ENCODE data around the gene DLX2. TPM values are rescaled to one million over a fixed set of nuclear protein-coding genes. Genes with fewer than 3 reads are reported as not detected.
"Not testable (repeated sequence)": the region's sequence is repeated elsewhere in the genome, so short reads cannot be mapped to it uniquely, and the experiment has no call there.

The DLX2 gene
- total and polyA plus RNA-seq, 5 experiments from 2014 or later, result not detected

DNA sequence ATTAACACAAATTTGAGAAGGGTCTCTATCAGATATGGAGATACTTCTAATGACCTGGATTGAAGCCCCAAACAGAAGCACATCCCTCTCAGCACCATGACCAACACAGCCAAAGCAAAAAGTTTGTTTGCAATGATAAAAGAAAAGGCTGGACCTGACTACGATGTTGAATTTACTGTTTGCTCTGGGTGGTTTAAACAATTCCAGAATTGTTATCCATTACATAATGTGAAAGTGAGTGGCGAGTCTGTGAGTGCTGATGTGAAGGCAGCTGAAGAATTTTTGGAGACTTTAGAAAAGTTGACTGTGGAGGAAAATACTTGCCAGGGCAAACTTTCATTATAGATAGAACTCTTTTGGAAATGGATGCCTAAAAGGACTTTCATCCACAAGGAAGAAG lies 17.4 kb upstream of the DLX2 start:
- no peak overlapping the region for H3K27ac Mint-ChIP-seq
- ATAC-seq, result no peak
- no peaks in the 10 kb centered on the region for H3K36me3 Mint-ChIP-seq
- POLR2A ChIA-PET, result no interaction called here
- peaks cover 0 to 1% (median 0%) of the 10 kb centered on the region in 4 donors for H3K4me1 Mint-ChIP-seq
- DNase-seq, result no peak
- peaks cover 10 to 24% (median 14%) of the 10 kb centered on the region in 5 donors for H3K27me3 Mint-ChIP-seq
- H3K9me3 Mint-ChIP-seq, result peaks cover 0 to 3% (median 0%) of the 10 kb centered on the region in 9 donors
- H3K4me3 Mint-ChIP-seq, result no peak overlapping the region

DNA sequence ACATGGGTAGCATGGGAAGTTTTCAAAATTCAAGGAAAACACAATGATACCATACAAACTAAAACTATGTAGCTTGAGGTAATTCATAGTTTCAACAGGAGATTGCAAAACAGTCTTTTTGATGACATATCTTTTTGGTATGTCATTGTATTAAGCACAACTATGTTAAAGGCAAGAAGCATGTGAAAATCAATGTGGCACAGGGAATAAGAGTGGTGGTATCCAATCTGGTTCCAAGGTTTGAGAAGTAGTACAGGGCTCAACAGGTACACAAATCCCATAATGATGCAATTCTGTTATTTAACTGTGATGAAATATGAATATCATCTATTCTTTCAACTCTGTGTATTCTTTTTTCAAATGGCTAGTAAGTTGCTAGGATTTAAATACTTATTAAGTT lies 16.4 kb upstream of the DLX2 start:
- Mint-ChIP-seq H3K9me3 (no peaks in the 10 kb centered on the region), H3K27me3 (peaks cover 15 to 34% (median 19%) of the 10 kb centered on the region in 5 donors), H3K36me3 (no peaks in the 10 kb centered on the region), H3K4me3 (no peak overlapping the region), H3K4me1 (no peaks in the 10 kb centered on the region), H3K27ac (no peak overlapping the region)
- no peak for ATAC-seq
- DNase-seq, result no peak
- POLR2A ChIA-PET, result no interaction called here

DNA sequence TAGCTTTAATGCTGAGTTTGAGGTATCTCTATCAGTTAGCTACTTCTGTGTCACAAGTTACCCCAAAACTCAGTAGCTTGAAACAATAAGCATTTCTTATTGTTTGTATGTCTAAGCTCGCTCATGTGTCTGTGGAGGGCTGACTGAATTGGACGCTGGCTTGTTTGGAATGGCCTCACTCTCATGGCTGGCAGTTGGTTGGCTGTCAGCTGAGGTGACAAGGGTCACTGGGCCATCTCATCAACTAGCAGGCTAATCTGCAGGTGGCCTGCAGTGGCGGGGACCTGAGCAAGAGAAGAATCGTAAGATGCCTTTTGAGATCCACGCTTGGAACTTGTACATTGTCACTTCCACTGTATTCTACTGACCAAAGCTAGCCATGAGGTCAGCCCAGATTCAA lies 13.4 kb upstream of the DLX2 start:
- Mint-ChIP-seq H3K4me3 (no peak overlapping the region), H3K4me1 (no peaks in the 10 kb centered on the region), H3K9me3 (no peaks in the 10 kb centered on the region), H3K36me3 (no peaks in the 10 kb centered on the region), H3K27me3 (peaks cover 18 to 51% (median 33%) of the 10 kb centered on the region in 5 donors), H3K27ac (no peak overlapping the region)
- POLR2A ChIA-PET, result no interaction called here
- no peak for ATAC-seq
- no peak for DNase-seq

DNA sequence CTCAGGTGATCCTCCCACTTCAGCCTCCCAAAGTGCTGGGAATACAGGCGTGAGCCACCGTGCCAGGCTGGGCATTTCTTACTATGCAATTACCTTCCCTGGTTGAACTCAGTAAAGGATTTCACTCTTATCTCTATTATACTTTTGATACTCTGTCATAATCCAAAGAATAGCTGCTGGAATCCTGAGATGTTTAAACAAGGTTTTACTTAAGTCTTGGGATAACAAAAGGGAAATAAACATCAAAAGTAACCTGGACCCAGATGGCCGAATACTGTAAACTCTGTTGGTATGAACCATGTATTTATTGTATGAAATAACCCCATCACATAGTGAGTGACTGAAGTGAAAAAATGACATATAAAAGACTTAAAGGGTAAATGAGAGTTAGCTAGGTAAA lies 11.9 kb upstream of the DLX2 start:
- H3K9me3 Mint-ChIP-seq, result no peaks in the 10 kb centered on the region
- peaks cover 21 to 57% (median 37%) of the 10 kb centered on the region in 5 donors for H3K27me3 Mint-ChIP-seq
- H3K4me3 Mint-ChIP-seq, result no peak overlapping the region
- peaks cover 0 to 5% (median 2%) of the 10 kb centered on the region in 4 donors for H3K4me1 Mint-ChIP-seq
- no peak for ATAC-seq
- no peak overlapping the region for H3K27ac Mint-ChIP-seq
- POLR2A ChIA-PET, result no interaction called here
- DNase-seq, result no peak
- H3K36me3 Mint-ChIP-seq, result no peaks in the 10 kb centered on the region

DNA sequence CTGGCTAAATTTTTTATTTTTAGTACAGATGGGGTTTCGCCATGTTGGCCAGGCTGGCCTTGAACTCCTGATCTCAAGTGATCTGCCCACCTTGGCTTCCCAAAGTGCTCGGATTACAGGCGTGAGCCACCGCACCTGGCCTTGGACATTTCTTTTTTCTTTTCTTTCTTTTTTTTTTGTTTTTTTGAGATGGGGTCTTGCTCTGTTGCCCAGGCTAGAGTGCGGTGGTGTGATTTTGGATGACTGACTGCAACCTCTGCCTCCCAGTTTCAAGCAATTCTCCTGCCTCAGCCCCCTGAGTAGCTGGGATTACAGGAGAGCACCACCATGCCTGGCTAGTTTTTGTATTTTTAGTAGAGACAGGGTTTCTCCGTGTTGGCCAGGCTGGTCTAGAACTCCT lies 11.5 kb upstream of the DLX2 start:
- POLR2A ChIA-PET, result not testable (repeated sequence)

DNA sequence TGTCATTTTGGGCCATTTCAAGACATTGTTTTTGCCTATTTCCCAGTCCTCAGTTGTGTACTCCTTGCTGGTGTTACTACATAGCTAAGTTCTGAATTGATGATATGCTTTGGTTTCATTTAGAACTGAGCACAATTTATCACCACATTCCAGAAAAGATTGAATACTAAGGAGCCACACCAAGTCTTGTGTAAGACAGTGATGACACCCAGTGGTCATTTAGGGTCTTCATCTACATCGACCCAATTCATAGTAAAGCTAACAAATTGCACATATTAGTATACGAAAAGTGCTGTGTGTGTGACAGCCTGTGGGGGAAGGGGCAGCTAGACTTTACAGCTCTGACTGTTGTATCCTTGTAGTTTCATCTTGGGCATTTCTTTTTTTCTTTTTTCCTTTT lies 10.9 kb upstream of the DLX2 start:
- POLR2A ChIA-PET, result no interaction called here
- Mint-ChIP-seq H3K4me1 (peaks cover 0 to 12% (median 5%) of the 10 kb centered on the region in 4 donors), H3K27me3 (peaks cover 19 to 57% (median 38%) of the 10 kb centered on the region in 5 donors), H3K9me3 (no peaks in the 10 kb centered on the region), H3K4me3 (no peak overlapping the region), H3K36me3 (no peaks in the 10 kb centered on the region), H3K27ac (no peak overlapping the region)
- ATAC-seq (no peak), DNase-seq (peak in 1 of 10 donors; percentile 10)

More for the DNA sequence above, 11.5 kb upstream of the DLX2 start:
- peaks cover 21 to 57% (median 40%) of the 10 kb centered on the region in 5 donors for H3K27me3 Mint-ChIP-seq
- not testable (repeated sequence) for H3K9me3 Mint-ChIP-seq, H3K36me3 Mint-ChIP-seq, ATAC-seq, H3K4me3 Mint-ChIP-seq, H3K4me1 Mint-ChIP-seq, DNase-seq
- peak overlapping the region in 1 of 10 donors; percentile 9 for H3K27ac Mint-ChIP-seq

DNA sequence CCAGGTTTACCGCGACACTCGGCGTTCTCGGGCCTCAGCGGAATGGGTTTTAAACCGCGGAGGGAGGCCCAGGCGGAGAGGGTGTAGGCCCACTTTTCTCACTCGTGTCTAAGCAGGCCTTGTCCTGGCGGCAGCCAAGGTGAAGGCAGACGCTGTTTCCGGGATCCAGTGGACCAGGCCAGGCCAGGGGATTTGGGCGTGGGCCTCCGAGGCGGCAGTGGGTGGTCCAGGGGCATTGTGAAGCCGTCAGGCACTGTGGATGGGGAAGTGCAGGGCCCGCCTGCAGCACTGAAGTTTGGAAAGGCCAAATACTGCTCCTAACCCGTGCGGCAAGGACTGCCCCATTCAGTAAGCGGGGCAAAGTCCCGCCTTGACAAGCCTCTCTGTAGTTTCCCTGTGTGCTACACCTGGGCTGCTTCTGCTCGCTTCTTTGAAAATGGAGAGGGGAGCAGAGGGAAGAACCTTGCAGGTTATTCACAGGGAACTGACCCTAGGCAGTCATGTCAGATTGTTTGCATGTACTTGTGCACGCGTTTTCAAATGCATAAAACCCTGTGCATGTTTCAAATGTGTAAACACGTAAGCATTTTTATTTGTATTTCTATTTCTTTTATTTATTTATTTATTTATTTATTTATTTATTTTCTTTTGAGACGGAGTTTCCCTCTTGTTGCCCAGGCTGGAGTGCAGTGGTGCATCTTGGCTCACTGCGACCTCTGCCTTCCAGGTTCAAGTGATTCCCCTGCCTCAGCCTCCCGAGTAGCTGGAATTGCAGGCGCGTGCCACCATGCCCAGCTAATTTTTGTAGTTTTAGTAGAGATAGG lies 7.5 kb upstream of the DLX2 start:
- POLR2A ChIA-PET, result no interaction called here
- no peaks in the 10 kb centered on the region for H3K9me3 Mint-ChIP-seq
- peaks cover 0 to 4% (median 1%) of the 10 kb centered on the region in 3 donors for H3K36me3 Mint-ChIP-seq
- peaks cover 32 to 76% (median 61%) of the 10 kb centered on the region in 5 donors for H3K27me3 Mint-ChIP-seq
- H3K4me3 Mint-ChIP-seq, result no peak overlapping the region
- DNase-seq (peak in 1 of 10 donors; percentile 10), ATAC-seq (no peak)
- H3K4me1 Mint-ChIP-seq, result peaks cover 8 to 32% (median 25%) of the 10 kb centered on the region in 4 donors
- H3K27ac Mint-ChIP-seq, result peak overlapping the region in 1 of 10 donors; percentile 18

DNA sequence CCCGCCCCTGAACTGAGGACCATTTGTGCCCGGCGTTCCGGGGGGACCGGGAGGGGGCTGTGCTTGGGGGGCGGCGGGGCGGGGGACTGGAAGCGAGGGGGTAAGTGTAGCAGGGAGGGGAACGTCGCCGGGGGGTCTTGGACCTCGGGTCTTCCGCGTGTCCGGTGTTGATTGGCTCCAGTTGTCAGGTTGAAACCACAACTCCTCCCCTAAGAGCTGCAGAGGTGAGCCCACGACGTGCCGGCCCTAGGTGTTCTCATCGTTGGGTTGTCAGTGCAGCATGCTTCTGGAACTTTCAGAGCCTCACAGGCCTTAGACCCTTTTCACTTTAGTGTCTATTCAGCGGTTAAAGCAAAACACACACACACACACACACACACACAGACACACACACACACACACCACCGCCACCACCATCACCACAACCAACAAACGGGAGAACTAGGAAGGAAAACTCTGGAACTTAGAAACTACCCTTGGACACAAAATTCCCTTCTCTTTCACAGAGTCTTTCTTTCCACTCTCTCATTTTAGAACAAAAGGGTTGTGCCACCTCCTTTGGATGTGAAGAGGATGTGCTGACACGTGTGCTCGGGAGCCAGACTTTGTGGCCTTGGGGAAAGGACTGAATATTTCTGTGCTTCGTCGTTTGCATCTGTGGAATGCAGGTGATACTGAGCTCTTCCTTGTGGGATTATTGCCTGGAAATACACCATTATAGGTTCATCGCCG lies 6.7 kb upstream of the DLX2 start:
- no peak for ATAC-seq
- DNase-seq, result peak in 1 of 10 donors; percentile 8
- peaks cover 10 to 35% (median 26%) of the 10 kb centered on the region in 4 donors for H3K4me1 Mint-ChIP-seq
- peaks cover 28 to 76% (median 61%) of the 10 kb centered on the region in 5 donors for H3K27me3 Mint-ChIP-seq
- peaks cover 0 to 2% (median 0%) of the 10 kb centered on the region in 9 donors for H3K9me3 Mint-ChIP-seq
- peaks cover 0 to 4% (median 3%) of the 10 kb centered on the region in 3 donors for H3K36me3 Mint-ChIP-seq
- H3K27ac Mint-ChIP-seq, result peak overlapping the region in 1 of 10 donors; percentile 18
- H3K4me3 Mint-ChIP-seq, result peak overlapping the region in 1 of 10 donors; percentile 29
- POLR2A ChIA-PET, result no interaction called here

DNA sequence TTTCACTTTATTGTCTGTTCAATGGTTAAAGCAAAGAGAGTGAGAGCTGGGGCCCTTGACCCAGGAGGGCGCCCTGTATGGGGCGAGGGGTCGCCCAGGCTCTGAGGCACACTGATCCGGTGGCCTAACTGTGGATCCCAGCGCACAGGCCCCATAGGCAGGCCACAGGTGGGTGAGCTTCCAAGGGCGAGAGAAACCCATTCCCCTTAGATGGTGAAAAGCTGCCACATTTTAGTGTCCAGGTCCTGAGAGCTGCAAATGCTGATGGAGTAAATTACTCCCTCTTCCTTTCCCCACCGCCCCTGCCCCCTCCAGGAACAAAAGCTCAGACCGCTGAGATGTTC lies 5.9 kb upstream of the DLX2 start:
- Mint-ChIP-seq H3K9me3 (peaks cover 0 to 4% (median 0%) of the 10 kb centered on the region in 9 donors), H3K36me3 (peaks cover 0 to 9% (median 4%) of the 10 kb centered on the region in 3 donors), H3K4me3 (peak overlapping the region in 7 of 10 donors; percentile 15 to 63 (median 40)), H3K4me1 (peaks cover 16 to 43% (median 34%) of the 10 kb centered on the region in 4 donors), H3K27me3 (peaks cover 25 to 76% (median 66%) of the 10 kb centered on the region in 5 donors), H3K27ac (peak overlapping the region in 1 of 10 donors; percentile 4)
- no peak for DNase-seq
- POLR2A ChIA-PET, result no interaction called here
- no peak for ATAC-seq

DNA sequence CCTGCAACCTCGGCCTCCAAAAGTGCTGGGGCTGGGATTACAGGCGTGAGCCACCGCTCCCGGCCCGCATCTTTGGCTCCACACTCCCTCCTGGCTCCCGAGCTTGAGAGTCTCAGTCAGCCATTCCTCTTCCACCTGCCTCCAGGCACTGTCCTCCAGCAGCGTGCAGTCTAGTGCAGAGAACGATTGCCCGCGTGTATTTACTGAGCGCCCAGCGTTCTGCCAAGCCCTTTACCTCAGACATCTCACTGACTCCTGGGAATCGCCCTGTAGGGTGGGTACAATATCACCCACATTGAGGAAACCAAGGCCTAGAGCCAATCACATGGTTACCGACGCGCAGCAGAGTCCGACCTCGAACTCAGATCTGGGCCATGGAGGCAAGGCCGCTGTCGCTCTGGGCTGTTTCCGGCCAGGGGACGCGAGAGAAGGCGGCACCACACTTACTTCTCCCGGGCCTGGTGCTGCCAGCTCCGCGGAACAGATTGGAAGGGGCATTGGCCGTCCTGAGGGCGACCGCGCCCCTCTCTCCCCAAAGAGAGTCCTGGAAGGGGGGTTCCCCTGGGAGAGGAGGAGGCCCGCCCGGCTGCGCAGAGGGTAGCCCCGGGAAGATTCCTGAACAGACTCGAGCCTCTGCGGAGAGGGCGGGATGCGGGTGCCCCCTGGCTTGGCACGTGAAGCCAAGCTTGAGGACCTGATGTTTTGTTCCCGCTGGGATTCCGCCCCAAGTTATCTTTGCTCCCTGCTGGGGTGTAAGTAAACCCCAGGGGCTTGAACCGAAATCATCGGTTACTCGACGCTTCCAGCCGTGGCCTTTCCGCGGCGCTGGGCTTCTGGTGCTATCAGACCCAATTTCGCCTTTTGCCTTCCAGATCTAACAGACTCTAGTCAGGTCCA lies 5.2 kb upstream of the DLX2 start:
- peaks cover 16 to 49% (median 40%) of the 10 kb centered on the region in 4 donors for H3K4me1 Mint-ChIP-seq
- peaks cover 0 to 4% (median 0%) of the 10 kb centered on the region in 9 donors for H3K9me3 Mint-ChIP-seq
- ATAC-seq, result no peak
- peak in 2 of 10 donors; percentile 9 to 22 for DNase-seq
- peak overlapping the region in 7 of 10 donors; percentile 15 to 63 (median 40) for H3K4me3 Mint-ChIP-seq
- POLR2A ChIA-PET, result interaction anchor here (0.7 to 2.3 kb wide), 2 partner anchors 23 to 387 kb away, joined by 5 to 6 read pairs; partner anchors contain the start of gene DLX1
- peaks cover 0 to 9% (median 4%) of the 10 kb centered on the region in 3 donors for H3K36me3 Mint-ChIP-seq
- peaks cover 29 to 76% (median 67%) of the 10 kb centered on the region in 5 donors for H3K27me3 Mint-ChIP-seq
- H3K27ac Mint-ChIP-seq, result peak overlapping the region in 2 of 10 donors; percentile 49 to 61

DNA sequence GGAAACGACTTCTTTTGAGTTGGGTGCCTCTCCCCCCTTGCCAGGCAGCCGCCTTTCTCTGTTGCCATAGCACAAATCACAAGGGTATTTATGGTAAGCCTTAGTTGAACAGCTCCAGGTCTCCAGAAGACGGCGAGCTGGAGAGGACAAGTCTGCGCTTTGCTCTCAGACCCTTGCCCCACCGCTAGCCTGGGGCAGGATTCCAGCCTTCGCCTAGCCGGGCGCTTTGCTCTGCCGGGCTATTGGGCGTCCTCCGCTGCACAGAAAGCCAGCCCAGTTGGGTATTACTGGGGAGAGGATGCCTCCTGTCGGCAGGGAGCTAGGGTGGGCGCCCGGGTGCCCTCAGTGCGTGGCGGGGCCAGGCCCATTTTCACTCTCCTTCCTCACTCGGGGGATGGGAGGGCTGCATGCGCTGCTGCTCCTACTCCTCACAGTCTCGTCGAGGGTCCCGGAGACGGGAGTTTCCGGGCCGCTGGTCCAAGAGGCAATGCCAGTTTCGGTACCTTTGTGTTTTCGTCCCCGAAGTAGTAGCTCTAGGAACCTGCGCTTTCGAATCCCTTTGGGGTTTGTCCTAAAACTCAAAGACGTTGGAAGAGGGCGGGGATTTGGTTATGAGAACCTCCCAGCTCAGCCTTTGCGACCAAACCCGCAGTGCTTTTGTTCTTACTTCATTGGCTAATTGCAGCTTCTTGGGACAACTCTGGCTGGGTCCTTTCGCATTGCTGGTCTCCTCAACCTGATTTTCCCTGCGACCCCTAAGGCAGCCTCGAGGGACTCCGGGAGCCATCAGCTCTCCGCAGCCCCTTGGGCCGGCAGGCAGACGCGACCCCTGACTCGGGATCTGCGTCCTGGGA lies 3.6 kb upstream of the DLX2 start:
- Mint-ChIP-seq H3K4me1 (peaks cover 25 to 65% (median 52%) of the 10 kb centered on the region in 4 donors), H3K27ac (peak overlapping the region in 1 of 10 donors; percentile 44), H3K4me3 (peak overlapping the region; percentile 10 to 65 (median 54)), H3K36me3 (peaks cover 0 to 9% (median 4%) of the 10 kb centered on the region in 3 donors), H3K9me3 (peaks cover 0 to 4% (median 0%) of the 10 kb centered on the region in 9 donors), H3K27me3 (peaks cover 33 to 87% (median 72%) of the 10 kb centered on the region in 5 donors)
- POLR2A ChIA-PET, result interaction anchor here (1.2 to 2.3 kb wide), 3 partner anchors 10 to 22 kb away, joined by 3 to 5 read pairs (median 4); partner anchors contain the start of gene DLX1
- DNase-seq (peak in 7 of 10 donors; percentile 30 to 72 (median 49)), ATAC-seq (peak; percentile 26 to 40)
